ENCODE data around the gene CRTC1. TPM values are rescaled to one million over a fixed set of nuclear protein-coding genes. Genes with fewer than 3 reads are reported as not detected.
A peak's percentile ranks its signal among the peaks of the same experiment; 100 is the strongest.

The CRTC1 gene
- total RNA-seq, 1 donor from 2014 or later = 28.8 TPM

GRCh38 chr19:18742324-18742723 lies 58.8 kb downstream of the CRTC1 start:
- Mint-ChIP-seq H3K4me1 (ENCODE audit: low read depth, unreplicated experiment) (peaks cover 20% of the 10 kb centered on the region), H3K9me3 (ENCODE audit: unreplicated experiment) (peaks cover 4% of the 10 kb centered on the region), H3K27ac (ENCODE audit: unreplicated experiment) (no peak overlapping the region), H3K27me3 (ENCODE audit: unreplicated experiment) (no peaks in the 10 kb centered on the region), H3K4me3 (ENCODE audit: unreplicated experiment) (no peak overlapping the region), H3K36me3 (ENCODE audit: unreplicated experiment) (no peaks in the 10 kb centered on the region)
- no peak for DNase-seq
- TF ChIP-seq, protein P1, sequence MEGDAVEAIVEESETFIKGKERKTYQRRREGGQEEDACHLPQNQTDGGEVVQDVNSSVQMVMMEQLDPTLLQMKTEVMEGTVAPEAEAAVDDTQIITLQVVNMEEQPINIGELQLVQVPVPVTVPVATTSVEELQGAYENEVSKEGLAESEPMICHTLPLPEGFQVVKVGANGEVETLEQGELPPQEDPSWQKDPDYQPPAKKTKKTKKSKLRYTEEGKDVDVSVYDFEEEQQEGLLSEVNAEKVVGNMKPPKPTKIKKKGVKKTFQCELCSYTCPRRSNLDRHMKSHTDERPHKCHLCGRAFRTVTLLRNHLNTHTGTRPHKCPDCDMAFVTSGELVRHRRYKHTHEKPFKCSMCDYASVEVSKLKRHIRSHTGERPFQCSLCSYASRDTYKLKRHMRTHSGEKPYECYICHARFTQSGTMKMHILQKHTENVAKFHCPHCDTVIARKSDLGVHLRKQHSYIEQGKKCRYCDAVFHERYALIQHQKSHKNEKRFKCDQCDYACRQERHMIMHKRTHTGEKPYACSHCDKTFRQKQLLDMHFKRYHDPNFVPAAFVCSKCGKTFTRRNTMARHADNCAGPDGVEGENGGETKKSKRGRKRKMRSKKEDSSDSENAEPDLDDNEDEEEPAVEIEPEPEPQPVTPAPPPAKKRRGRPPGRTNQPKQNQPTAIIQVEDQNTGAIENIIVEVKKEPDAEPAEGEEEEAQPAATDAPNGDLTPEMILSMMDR (IDR thresholded peaks at IDR 0.05; ENCODE audit: partially characterized antibody, unreplicated experiment) = no peak

- Mint-ChIP-seq H3K27ac (ENCODE audit: unreplicated experiment) (no peak overlapping the region), H3K36me3 (ENCODE audit: unreplicated experiment) (no peaks in the 10 kb centered on the region), H3K4me1 (ENCODE audit: low read depth, unreplicated experiment) (peaks cover 14% of the 10 kb centered on the region), H3K9me3 (ENCODE audit: unreplicated experiment) (peaks cover 2% of the 10 kb centered on the region), H3K27me3 (ENCODE audit: unreplicated experiment) (no peaks in the 10 kb centered on the region), H3K4me3 (ENCODE audit: unreplicated experiment) (no peak overlapping the region)
- TF ChIP-seq, protein P1 (IDR thresholded peaks at IDR 0.05; ENCODE audit: partially characterized antibody, unreplicated experiment) = no peak
- DNase-seq = peak; percentile 43
Observed at GRCh38 chr19:18742838-18743783, 59.6 kb downstream of the CRTC1 start.

- Mint-ChIP-seq H3K4me3 (ENCODE audit: unreplicated experiment) (no peak overlapping the region), H3K36me3 (ENCODE audit: unreplicated experiment) (no peaks in the 10 kb centered on the region), H3K4me1 (ENCODE audit: low read depth, unreplicated experiment) (peaks cover 16% of the 10 kb centered on the region), H3K9me3 (ENCODE audit: unreplicated experiment) (no peaks in the 10 kb centered on the region), H3K27me3 (ENCODE audit: unreplicated experiment) (no peaks in the 10 kb centered on the region), H3K27ac (ENCODE audit: unreplicated experiment) (peak overlapping the region; percentile 62)
- peak; percentile 49 for DNase-seq
- TF ChIP-seq, protein P1 (IDR thresholded peaks at IDR 0.05; ENCODE audit: partially characterized antibody, unreplicated experiment) = no peak
Observed at GRCh38 chr19:18743784-18744418, 60.4 kb downstream of the CRTC1 start.

GRCh38 chr19:18745012-18745735 lies 61.7 kb downstream of the CRTC1 start:
- peak; percentile 29 for DNase-seq
- Mint-ChIP-seq H3K27ac (ENCODE audit: unreplicated experiment) (no peak overlapping the region), H3K4me1 (ENCODE audit: low read depth, unreplicated experiment) (peaks cover 13% of the 10 kb centered on the region), H3K27me3 (ENCODE audit: unreplicated experiment) (peaks cover 4% of the 10 kb centered on the region), H3K9me3 (ENCODE audit: unreplicated experiment) (peaks cover 4% of the 10 kb centered on the region), H3K36me3 (ENCODE audit: unreplicated experiment) (no peaks in the 10 kb centered on the region), H3K4me3 (ENCODE audit: unreplicated experiment) (no peak overlapping the region)
- TF ChIP-seq, protein P1 (IDR thresholded peaks at IDR 0.05; ENCODE audit: partially characterized antibody, unreplicated experiment) = no peak
